Immature natural killer cell (primary cell): ENCODE results near the gene MLXIPL. TPM values are rescaled to one million over a fixed set of nuclear protein-coding genes. Genes with fewer than 3 reads are reported as not detected.
A peak's percentile ranks its signal among the peaks of the same experiment; 100 is the strongest.
"Not testable (repeated sequence)": the region's sequence is repeated elsewhere in the genome, so short reads cannot be mapped to it uniquely, and the experiment has no call there.

Experiments used
- DNase-seq, 3 donors: peaks; one replicate each; pipeline ENCODE4 v3.0.0; 2022; ENCODE audit warnings: mixed read lengths in 1 of 3
- H3K27ac Mint-ChIP-seq, 6 donors: one replicate each; pipeline ENCODE4 v1.8.0; 2020; ENCODE audit warnings: mixed read lengths in 6 of 6, mild to moderate bottlenecking in 5 of 6, inconsistent platforms in 4 of 6, moderate library complexity in 3 of 6
- H3K27me3 Mint-ChIP-seq, 3 donors: one replicate each; pipeline ENCODE4 v1.8.0; 2020 to 2021; ENCODE audit warnings: low read depth in 3 of 3, mild to moderate bottlenecking in 3 of 3, mixed read lengths in 3 of 3, moderate library complexity in 3 of 3, inconsistent platforms in 1 of 3
- H3K36me3 Mint-ChIP-seq, 3 donors: one replicate each; pipeline ENCODE4 v1.8.0; 2020; ENCODE audit warnings: mixed read lengths in 3 of 3, inconsistent platforms in 2 of 3, mild to moderate bottlenecking in 2 of 3
- H3K4me1 Mint-ChIP-seq, 2 donors: one replicate each; pipeline ENCODE4 v1.8.0; 2020; ENCODE audit warnings: inconsistent platforms in 2 of 2, mild to moderate bottlenecking in 2 of 2, mixed read lengths in 2 of 2, moderate library complexity in 1 of 2
- H3K4me3 Mint-ChIP-seq, 5 donors: one replicate each; pipeline ENCODE4 v1.8.0; 2020; ENCODE audit warnings: mild to moderate bottlenecking in 5 of 5, mixed read lengths in 5 of 5, inconsistent platforms in 3 of 5, moderate library complexity in 3 of 5
- H3K9me3 Mint-ChIP-seq, 6 donors: one replicate each; pipeline ENCODE4 v1.8.0; 2020; ENCODE audit warnings: mild to moderate bottlenecking in 6 of 6, mixed read lengths in 6 of 6, inconsistent platforms in 4 of 6, moderate library complexity in 3 of 6
- polyA plus RNA-seq, 3 donors: library from polyadenylated mRNA; unstranded; fragments of 300-500 nt; fragmentation: Illumina TruSeq; gene quantifications; one replicate each; pipeline ENCODE4 v1.2.3, GENCODE V29; 2021

The MLXIPL gene
- polyA plus RNA-seq, 3 donors from 2014 or later = not detected

DNA sequence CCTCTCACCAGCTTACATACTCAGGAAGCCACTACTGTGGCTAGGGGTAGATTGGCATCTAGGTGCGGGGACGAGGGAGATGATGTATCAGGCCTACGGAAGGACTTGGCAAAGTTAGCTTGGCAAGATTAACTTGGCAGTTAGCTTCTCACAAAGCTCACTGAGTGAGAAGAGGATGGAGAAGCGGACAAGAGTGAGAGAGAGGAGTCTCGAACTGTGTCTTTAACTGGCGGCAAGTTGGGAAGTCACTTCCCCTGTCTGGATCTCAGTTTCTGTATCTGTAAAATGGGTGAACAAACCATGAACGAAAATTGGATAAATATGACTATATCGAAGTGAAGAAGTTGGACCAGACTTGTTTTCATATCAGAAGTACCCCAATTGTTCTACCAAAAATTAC, 9.5 kb upstream of the MLXIPL start:
- H3K36me3 Mint-ChIP-seq = no peaks in the 10 kb centered on the region
- H3K9me3 Mint-ChIP-seq = peaks cover 0 to 2% (median 0%) of the 10 kb centered on the region in 6 donors
- H3K27ac Mint-ChIP-seq = no peak overlapping the region
- H3K4me3 Mint-ChIP-seq = no peak overlapping the region
- DNase-seq = no peak
- H3K4me1 Mint-ChIP-seq = no peaks in the 10 kb centered on the region
- peaks cover 1 to 12% (median 3%) of the 10 kb centered on the region in 3 donors for H3K27me3 Mint-ChIP-seq

DNA sequence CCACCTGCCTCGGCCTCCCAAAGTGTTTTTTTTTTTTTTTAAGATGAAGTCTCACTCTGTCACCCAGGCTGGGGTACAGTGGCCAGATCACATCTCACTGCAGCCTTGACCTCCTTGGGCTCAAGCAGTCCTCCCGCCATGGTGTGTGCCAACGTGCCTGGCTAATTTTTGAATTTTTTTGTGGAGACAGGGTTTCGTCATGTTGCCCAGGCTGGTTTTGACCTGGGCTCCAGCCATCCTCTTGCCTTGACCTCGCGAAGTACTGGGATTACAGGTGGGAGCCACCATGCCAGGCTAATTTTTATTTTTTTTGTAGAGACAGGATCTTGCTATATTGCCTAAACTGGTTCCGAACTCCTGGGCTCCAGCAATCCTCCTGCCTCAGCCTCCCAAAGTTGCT, 9.0 kb upstream of the MLXIPL start:
- Mint-ChIP-seq H3K27me3 (peaks cover 3 to 15% (median 3%) of the 10 kb centered on the region in 3 donors), H3K27ac (no peak overlapping the region), H3K36me3 (no peaks in the 10 kb centered on the region), H3K4me3 (no peak overlapping the region), H3K4me1 (no peaks in the 10 kb centered on the region), H3K9me3 (peaks cover 0 to 2% (median 0%) of the 10 kb centered on the region in 6 donors)
- no peak for DNase-seq

DNA sequence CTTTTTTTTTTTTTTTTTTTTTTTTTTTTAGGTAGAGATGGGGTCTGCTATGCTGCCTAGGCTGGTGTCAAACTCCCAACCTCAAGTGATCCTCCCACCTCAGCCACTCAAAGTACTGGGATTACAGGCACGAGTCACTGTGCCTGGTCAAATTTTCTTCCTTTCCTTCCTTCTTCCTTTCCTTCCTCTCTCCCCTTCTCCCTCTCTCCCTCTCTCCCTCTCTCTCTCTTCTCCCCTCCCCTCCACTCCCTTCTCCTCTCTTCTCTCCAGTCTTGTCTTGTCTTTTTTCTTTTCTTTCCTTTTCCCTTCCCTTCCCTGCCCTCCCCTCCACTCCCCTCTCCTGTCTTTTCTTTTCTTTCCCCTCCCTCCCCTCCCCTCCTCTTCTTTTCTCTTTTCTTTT, 7.2 kb upstream of the MLXIPL start:
- no peaks in the 10 kb centered on the region for H3K4me1 Mint-ChIP-seq
- peaks cover 3 to 22% (median 7%) of the 10 kb centered on the region in 3 donors for H3K27me3 Mint-ChIP-seq
- no peaks in the 10 kb centered on the region for H3K36me3 Mint-ChIP-seq
- no peak overlapping the region for H3K4me3 Mint-ChIP-seq
- H3K27ac Mint-ChIP-seq = peak overlapping the region in 1 of 6 donors; percentile 32
- DNase-seq = no peak
- H3K9me3 Mint-ChIP-seq = peaks cover 0 to 2% (median 0%) of the 10 kb centered on the region in 6 donors

DNA sequence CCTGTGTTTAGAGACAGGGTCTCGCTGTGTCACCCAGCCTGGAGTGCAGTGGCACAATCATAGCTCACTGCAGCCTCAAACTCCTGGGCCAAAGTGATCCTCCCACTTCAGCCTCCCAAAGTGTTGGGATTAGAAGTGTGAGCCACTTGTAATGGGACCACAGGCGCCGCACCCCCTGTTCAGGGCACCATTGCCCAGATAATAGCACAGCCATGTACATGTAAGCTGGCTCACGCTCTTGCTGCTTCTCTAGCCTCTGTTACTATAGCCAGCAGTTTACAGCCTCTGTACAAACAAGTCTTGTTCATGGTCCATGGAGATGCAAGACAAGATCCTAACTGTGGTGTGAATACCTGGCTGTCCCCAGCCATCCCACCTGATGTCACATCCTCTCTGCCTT, 4.2 kb upstream of the MLXIPL start:
- no peaks in the 10 kb centered on the region for H3K36me3 Mint-ChIP-seq
- peaks cover 5 to 24% (median 7%) of the 10 kb centered on the region in 3 donors for H3K27me3 Mint-ChIP-seq
- H3K4me3 Mint-ChIP-seq = no peak overlapping the region
- no peak for DNase-seq
- no peaks in the 10 kb centered on the region for H3K9me3 Mint-ChIP-seq
- no peak overlapping the region for H3K27ac Mint-ChIP-seq
- H3K4me1 Mint-ChIP-seq = peaks cover 0 to under 1% of the 10 kb centered on the region in 2 donors

DNA sequence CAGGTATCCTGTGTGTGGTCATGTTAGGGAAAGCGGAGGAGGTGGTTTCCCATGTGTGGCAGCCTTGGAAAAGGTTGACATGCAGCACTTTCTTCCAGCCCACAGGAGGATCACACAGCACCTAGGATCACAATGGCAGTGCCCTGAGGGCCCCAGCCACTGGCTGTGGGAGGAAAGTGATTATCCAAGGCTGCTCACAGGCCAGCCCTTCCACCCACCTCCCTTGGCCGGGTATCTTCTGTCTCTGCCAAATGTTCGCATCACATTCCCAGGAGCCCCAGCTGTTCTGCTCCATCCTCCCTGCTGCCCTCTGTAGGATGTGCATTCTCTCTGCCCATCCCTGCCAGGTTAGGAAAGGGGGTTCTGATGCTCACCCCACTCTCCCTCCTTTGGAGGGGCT, 2.5 kb upstream of the MLXIPL start:
- H3K4me3 Mint-ChIP-seq = no peak overlapping the region
- H3K36me3 Mint-ChIP-seq = no peaks in the 10 kb centered on the region
- peaks cover 10 to 26% (median 11%) of the 10 kb centered on the region in 3 donors for H3K27me3 Mint-ChIP-seq
- H3K9me3 Mint-ChIP-seq = no peaks in the 10 kb centered on the region
- H3K4me1 Mint-ChIP-seq = peaks cover 0 to 2% of the 10 kb centered on the region in 2 donors
- no peak for DNase-seq
- H3K27ac Mint-ChIP-seq = no peak overlapping the region

DNA sequence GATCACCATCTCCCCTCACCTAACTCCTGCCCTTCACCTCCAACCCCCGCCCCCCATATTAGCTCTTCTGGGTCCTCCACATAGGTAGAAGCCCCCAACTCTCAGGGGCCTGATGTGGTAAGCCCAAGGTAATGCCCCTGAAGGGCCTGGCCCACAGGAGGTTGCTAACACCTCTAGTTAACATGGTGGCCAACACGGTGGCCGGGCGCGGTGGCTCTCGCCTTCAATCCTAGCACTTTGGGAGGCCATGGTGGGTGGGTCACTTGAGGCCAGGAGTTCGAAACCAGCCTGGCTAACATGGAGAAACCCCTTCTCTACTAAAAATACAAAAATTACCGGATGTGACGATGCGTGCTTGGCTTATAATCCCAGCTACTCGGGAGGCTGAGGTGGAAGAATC, 954 bp upstream of the MLXIPL start:
- Mint-ChIP-seq H3K27ac (no peak overlapping the region), H3K9me3 (no peaks in the 10 kb centered on the region), H3K4me3 (no peak overlapping the region), H3K36me3 (no peaks in the 10 kb centered on the region), H3K4me1 (peaks cover 0 to 2% of the 10 kb centered on the region in 2 donors), H3K27me3 (peaks cover 11 to 25% (median 12%) of the 10 kb centered on the region in 3 donors)
- no peak for DNase-seq

DNA sequence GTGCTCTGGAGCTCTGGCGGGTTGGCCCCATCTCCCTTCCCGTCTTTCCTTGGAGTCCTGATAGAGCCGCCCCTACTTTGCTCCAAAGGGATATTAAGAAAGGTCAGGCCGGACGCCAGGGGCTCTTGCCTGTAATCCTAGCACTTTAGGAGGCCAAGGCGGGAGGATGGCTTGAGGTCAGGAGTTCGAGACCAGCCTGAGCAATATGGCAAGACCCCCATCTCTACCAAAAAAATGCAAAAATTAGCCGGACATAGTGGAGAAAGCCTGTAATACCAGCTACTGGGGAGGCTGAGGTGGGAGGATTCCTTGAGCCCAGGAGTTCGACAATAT, 313 bp upstream of the MLXIPL start:
- Mint-ChIP-seq H3K9me3 (peaks cover 0 to 2% (median 0%) of the 10 kb centered on the region in 6 donors), H3K36me3 (no peaks in the 10 kb centered on the region), H3K27me3 (peaks cover 11 to 27% (median 13%) of the 10 kb centered on the region in 3 donors), H3K4me3 (peak overlapping the region in 3 of 5 donors; percentile 20 to 55 (median 27)), H3K4me1 (peaks cover 0 to 2% of the 10 kb centered on the region in 2 donors), H3K27ac (no peak overlapping the region)
- DNase-seq = no peak

DNA sequence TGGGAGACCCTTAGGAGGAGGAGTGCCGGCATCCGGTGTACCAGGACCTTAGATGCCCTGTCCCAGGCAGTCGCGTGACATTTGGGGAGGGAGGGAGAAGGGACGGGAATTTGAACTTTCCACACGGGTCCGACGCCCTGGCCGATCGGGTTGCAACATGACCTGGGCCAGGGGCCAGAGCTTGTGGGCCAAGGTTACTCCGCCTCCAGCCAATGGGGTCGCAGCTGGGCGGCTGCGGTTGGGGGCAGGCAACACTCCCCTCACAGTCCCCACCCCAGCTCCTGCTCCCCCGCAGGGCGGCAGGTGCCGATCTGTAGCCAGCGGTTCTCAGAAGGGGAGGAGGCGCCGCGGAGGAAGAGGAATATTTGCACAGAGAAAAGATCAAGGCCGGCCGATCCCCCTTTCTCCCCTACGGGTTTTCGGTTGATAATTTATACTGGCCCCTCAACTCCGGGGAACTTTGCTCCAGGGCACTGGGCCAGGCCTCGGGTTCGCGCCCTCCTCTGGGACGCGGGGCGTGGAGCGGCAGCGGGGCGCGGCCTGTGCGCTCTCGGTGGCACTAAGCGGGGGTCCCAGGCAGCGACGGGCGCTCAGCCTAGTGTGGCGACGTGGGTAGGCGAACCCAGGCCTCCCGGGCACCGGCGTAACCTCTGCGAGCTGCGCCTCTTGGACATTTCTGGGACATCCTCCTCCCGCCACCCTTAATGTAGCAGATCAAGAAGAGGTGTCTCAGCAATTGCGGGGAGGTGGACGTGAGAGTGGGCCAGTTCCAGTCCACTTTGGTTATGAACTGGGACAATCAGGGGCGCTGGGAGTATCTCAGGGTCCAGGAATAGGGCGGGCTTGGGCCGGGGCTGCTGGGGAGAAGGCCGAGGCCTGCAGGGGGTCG, 1.2 kb downstream of the MLXIPL start:
- H3K27ac Mint-ChIP-seq = no peak overlapping the region
- H3K4me3 Mint-ChIP-seq = peak overlapping the region in 4 of 5 donors; percentile 12 to 53 (median 27)
- peaks cover 12 to 23% (median 16%) of the 10 kb centered on the region in 3 donors for H3K27me3 Mint-ChIP-seq
- H3K36me3 Mint-ChIP-seq = no peaks in the 10 kb centered on the region
- DNase-seq = no peak
- H3K9me3 Mint-ChIP-seq = peaks cover 0 to 2% (median 0%) of the 10 kb centered on the region in 6 donors
- peaks cover 0 to 2% of the 10 kb centered on the region in 2 donors for H3K4me1 Mint-ChIP-seq

DNA sequence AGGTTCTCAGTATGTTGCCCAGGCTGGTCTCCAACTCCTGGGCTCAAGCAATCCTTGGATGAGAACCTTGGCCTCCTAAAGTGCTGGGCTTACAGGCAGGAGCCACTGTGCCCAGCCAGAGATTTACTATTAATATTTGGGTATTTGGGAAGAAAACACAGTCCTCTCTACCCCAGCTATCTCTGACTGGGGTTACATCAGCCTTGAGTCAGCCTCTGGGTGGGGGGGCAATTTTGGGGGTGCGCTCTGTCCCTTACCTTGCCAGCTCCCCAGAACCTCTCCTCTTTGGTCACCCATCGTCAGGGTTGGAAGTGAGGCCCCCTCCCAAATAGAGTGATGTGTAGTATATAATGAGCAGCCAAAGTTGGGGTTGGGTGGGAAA, 1.8 kb downstream of the MLXIPL start:
- Mint-ChIP-seq H3K27me3 (peaks cover 13 to 18% (median 13%) of the 10 kb centered on the region in 3 donors), H3K4me3 (peak overlapping the region in 1 of 5 donors; percentile 13), H3K9me3 (peaks cover 0 to 2% (median 0%) of the 10 kb centered on the region in 6 donors), H3K27ac (no peak overlapping the region), H3K4me1 (peaks cover 0 to 2% of the 10 kb centered on the region in 2 donors), H3K36me3 (no peaks in the 10 kb centered on the region)
- no peak for DNase-seq

DNA sequence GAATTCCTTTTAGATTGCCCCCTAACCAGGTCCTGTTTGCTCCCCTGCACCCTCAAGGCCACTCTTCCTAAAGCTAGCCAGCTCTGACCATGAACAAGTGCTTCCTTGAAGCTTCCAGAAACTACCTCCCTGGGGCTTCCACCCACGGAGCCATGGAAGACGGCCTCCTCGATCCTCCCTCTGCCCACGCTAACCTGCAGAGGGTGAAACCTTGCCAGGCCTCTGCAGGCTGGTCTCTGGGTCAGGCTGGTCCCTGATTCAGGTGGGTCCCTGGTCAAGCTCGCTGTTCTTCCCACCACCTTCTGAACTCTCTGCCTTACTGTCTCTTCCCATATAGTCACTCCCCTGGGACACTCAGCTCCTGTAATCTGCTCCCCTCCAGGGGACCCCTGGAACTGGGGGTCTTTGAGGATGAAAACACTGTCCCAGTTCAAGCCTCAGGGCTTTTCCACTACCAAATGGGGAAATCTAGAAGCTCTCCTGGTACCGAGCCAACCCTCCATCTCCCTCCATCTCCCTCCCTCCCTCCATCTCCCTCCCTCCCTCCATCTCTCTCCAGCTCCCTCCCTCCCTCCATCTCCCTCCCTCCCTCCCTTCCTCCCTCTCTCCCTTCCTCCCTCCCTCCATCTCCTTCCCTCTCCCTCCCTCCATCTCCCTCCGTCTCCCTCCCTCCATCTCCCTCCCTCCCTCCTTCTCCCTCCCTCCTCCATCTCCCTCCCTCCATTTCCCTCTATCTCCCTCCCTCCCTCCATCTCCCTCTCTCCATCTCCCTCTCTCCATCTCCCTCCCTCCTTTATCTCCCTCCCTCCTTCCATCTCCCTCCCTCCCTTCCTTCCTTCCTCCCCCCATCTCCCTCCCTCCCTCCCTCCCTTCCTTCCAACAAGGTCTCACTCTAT, 2.9 kb downstream of the MLXIPL start:
- Mint-ChIP-seq H3K4me3 (no peak overlapping the region), H3K36me3 (no peaks in the 10 kb centered on the region)

DNA sequence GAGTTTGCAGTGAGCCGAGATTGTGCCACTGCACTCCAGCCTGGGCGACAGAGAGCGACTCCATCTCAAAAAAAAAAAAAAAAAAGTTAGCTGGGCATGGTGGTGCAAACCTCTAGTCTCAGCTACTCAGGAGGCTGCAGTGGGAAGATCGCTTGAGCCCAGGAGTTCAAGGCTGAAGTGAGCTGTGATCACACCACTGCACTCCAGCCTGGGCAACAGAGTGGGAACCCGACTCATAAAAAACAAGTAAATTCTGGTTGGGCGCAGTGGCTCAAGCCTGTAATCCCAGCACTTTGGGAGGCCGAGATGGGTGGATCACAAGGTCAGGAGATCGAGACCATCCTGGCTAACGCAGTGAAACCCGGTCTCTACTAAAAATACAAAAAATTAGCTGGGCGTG, 4.9 kb downstream of the MLXIPL start:
- H3K36me3 Mint-ChIP-seq, H3K27ac Mint-ChIP-seq, H3K9me3 Mint-ChIP-seq, DNase-seq, H3K4me1 Mint-ChIP-seq, H3K4me3 Mint-ChIP-seq: not testable (repeated sequence)
- H3K27me3 Mint-ChIP-seq = peaks cover 7 to 16% (median 9%) of the 10 kb centered on the region in 3 donors

More for the DNA sequence above, 2.9 kb downstream of the MLXIPL start:
- H3K27ac Mint-ChIP-seq = no peak overlapping the region
- peaks cover 0 to 2% of the 10 kb centered on the region in 2 donors for H3K4me1 Mint-ChIP-seq
- peaks cover 0 to 2% (median 0%) of the 10 kb centered on the region in 6 donors for H3K9me3 Mint-ChIP-seq
- no peak for DNase-seq
- H3K27me3 Mint-ChIP-seq = peaks cover 11 to 16% (median 13%) of the 10 kb centered on the region in 3 donors

DNA sequence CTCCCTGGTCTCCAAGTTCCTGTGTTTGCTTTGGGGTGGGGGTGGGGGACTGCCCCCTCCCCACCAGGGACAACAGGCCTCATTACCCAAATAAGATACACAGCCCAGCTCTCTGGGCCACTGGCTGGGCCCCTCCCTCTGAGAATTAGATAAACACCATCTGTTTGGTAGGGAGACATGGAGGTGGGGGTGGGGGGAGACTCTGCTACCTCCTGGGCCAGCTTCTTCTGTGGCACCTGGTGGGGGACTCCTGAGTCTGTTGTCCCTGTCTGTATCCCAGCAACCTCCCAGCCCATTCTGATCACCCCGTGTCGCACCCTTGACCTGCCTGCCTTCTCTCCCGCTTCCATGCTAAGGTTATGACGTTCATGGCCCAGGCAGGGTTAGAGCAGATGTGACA, 5.8 kb downstream of the MLXIPL start:
- Mint-ChIP-seq H3K36me3 (no peaks in the 10 kb centered on the region), H3K9me3 (peaks cover 0 to 2% (median 0%) of the 10 kb centered on the region in 6 donors), H3K4me3 (no peak overlapping the region), H3K4me1 (peaks cover 0 to 2% of the 10 kb centered on the region in 2 donors), H3K27ac (no peak overlapping the region), H3K27me3 (peaks cover 9 to 16% (median 10%) of the 10 kb centered on the region in 3 donors)
- no peak for DNase-seq

DNA sequence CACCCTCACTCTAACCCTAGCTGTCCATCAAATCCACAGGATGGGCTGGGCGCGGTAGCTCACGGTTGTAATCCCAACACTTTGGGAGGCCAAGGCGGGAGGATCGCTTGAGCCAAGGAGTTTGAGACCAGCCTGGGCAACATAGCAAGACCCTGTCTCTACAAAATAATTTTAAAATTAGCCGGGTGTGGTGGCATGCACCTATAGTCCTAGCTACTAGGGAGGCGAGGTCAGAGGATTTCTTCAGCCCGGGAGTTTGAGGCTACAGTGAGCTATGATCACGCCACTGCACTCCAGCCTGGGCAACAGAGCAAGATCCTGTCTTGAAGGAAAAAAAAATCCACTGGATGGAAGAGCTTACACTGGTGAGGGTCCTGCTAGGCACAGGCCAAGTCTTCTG, 6.8 kb downstream of the MLXIPL start:
- not testable (repeated sequence) for H3K9me3 Mint-ChIP-seq, H3K27ac Mint-ChIP-seq, H3K36me3 Mint-ChIP-seq, H3K4me3 Mint-ChIP-seq, H3K4me1 Mint-ChIP-seq, DNase-seq
- H3K27me3 Mint-ChIP-seq = peaks cover 8 to 20% (median 12%) of the 10 kb centered on the region in 3 donors

DNA sequence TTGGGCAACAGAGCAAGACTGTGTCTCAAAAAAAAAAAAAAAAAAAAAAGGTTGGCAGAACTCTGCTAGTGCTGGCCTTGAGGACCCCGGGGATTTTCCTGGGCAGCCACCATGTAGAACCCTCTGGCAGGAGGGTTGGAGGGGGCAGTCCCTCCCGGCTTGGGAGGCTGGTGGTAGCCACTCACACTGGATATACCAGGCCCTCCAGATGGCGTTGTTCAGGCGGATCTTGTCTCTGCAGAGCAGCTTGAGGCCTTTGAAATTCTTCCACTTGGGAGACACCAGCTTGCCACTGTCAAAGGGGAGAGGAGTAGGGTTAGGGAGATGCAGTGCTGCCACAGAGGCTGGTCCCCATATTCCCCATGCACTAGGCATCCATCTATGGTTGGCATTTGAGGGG, 8.4 kb downstream of the MLXIPL start:
- Mint-ChIP-seq H3K9me3 (peaks cover 0 to 2% (median 0%) of the 10 kb centered on the region in 6 donors), H3K27ac (no peak overlapping the region)

More for the DNA sequence above, 8.4 kb downstream of the MLXIPL start:
- Mint-ChIP-seq H3K27me3 (peaks cover 9 to 16% (median 14%) of the 10 kb centered on the region in 3 donors), H3K4me3 (no peak overlapping the region), H3K36me3 (no peaks in the 10 kb centered on the region), H3K4me1 (no peaks in the 10 kb centered on the region)
- DNase-seq = no peak
